Measurements from ENCODE around the gene PRRG2.
"Not testable (repeated sequence)": the region's sequence is repeated elsewhere in the genome, so short reads cannot be mapped to it uniquely, and the experiment has no call there.

Gene PRRG2

GRCh38 chr19:49615861-49616260 lies 34.7 kb downstream of the PRRG2 start:
- H3K36me3 ChIP-seq (ENCODE audit: control insufficient read depth, insufficient read depth, low read length): peaks cover 82% of the 10 kb centered on the region
- no peak overlapping the region for H3K27ac ChIP-seq (ENCODE audit: low read depth, low read length)

GRCh38 chr19:49616532-49616931 lies 35.4 kb downstream of the PRRG2 start:
- Histone ChIP-seq H3K27me3 (ENCODE audit: control insufficient read depth, insufficient read depth, low read length) (no peaks in the 10 kb centered on the region), H3K9ac (ENCODE audit: low read length) (no peak overlapping the region), H3K36me3 (ENCODE audit: control insufficient read depth, insufficient read depth, low read length) (peaks cover 81% of the 10 kb centered on the region)

More at GRCh38 chr19:49615861-49616260, 34.7 kb downstream of the PRRG2 start:
- no peak overlapping the region for H3K9ac ChIP-seq (ENCODE audit: low read length)
- no peak overlapping the region for H3K4me3 ChIP-seq (ENCODE audit: low read depth, low read length)
- no peaks in the 10 kb centered on the region for H3K9me3 ChIP-seq (ENCODE audit: control insufficient read depth, insufficient read depth, low read depth, low read length)
- H3K27me3 ChIP-seq (ENCODE audit: control insufficient read depth, insufficient read depth, low read length): no peaks in the 10 kb centered on the region
- H3K4me1 ChIP-seq (ENCODE audit: control insufficient read depth, insufficient read depth, low read length): no peaks in the 10 kb centered on the region

DNA sequence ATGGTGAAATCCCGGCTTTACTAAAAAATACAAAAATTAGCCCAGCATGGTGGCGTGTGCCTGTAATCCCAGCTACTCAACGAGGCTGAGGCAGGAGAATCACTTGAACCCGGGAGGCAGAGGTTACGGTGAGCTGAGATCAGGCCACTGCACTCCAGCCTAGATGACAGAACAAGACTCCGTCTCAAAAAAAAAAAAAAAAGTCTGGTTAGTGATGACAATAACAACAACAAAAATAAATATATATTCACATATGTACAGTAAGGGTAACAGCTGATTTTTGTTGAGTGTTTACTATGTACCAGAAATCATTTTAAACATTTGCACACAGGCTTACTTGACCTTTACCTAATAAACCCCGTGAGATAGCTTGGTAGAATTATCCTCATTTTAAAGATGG lies 35.8 kb downstream of the PRRG2 start:
- H3K4me3 ChIP-seq (ENCODE audit: low read depth, low read length): no peak overlapping the region
- H3K9me3 ChIP-seq (ENCODE audit: control insufficient read depth, insufficient read depth, low read depth, low read length): no peaks in the 10 kb centered on the region
- no peaks in the 10 kb centered on the region for H3K27me3 ChIP-seq (ENCODE audit: control insufficient read depth, insufficient read depth, low read length)
- H3K36me3 ChIP-seq (ENCODE audit: control insufficient read depth, insufficient read depth, low read length): peaks cover 85% of the 10 kb centered on the region
- no peak overlapping the region for H3K9ac ChIP-seq (ENCODE audit: low read length)
- H3K4me1 ChIP-seq (ENCODE audit: control insufficient read depth, insufficient read depth, low read length): no peaks in the 10 kb centered on the region
- H3K27ac ChIP-seq (ENCODE audit: low read depth, low read length): no peak overlapping the region

More at GRCh38 chr19:49616532-49616931, 35.4 kb downstream of the PRRG2 start:
- no peak overlapping the region for H3K4me3 ChIP-seq (ENCODE audit: low read depth, low read length)
- no peaks in the 10 kb centered on the region for H3K9me3 ChIP-seq (ENCODE audit: control insufficient read depth, insufficient read depth, low read depth, low read length)
- no peak overlapping the region for H3K27ac ChIP-seq (ENCODE audit: low read depth, low read length)
- no peaks in the 10 kb centered on the region for H3K4me1 ChIP-seq (ENCODE audit: control insufficient read depth, insufficient read depth, low read length)

DNA sequence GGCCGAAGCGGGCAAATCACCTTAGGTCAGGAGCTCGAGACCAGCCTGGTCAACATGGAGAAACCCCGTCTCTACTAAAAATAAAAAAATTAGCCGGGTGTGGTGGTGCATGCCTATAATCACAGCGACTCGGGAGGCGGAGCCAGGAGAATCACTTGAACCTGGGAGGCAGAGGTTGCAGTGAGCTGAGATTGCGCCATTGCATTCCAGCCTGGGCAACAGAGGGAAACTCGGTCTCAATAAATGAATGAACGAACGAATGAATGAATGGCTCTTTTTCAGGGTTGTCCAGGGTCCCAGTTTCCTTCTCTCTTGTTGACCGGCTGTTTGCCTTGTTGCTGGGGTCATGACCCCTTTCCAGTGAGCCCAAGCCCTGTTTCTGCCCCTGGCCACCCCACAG lies 36.7 kb downstream of the PRRG2 start:
- not testable (repeated sequence) for H3K9me3 ChIP-seq (ENCODE audit: control insufficient read depth, insufficient read depth, low read depth, low read length); H3K27ac ChIP-seq (ENCODE audit: low read depth, low read length); H3K9ac ChIP-seq (ENCODE audit: low read length); H3K4me1 ChIP-seq (ENCODE audit: control insufficient read depth, insufficient read depth, low read length); H3K4me3 ChIP-seq (ENCODE audit: low read depth, low read length); H3K27me3 ChIP-seq (ENCODE audit: control insufficient read depth, insufficient read depth, low read length)
- peaks cover 82% of the 10 kb centered on the region for H3K36me3 ChIP-seq (ENCODE audit: control insufficient read depth, insufficient read depth, low read length)

GRCh38 chr19:49624967-49625910 lies 44.1 kb downstream of the PRRG2 start:
- Histone ChIP-seq H3K27me3 (ENCODE audit: control insufficient read depth, insufficient read depth, low read length) (no peaks in the 10 kb centered on the region), H3K4me1 (ENCODE audit: control insufficient read depth, insufficient read depth, low read length) (no peaks in the 10 kb centered on the region), H3K36me3 (ENCODE audit: control insufficient read depth, insufficient read depth, low read length) (peaks cover 48% of the 10 kb centered on the region), H3K27ac (ENCODE audit: low read depth, low read length) (no peak overlapping the region), H3K9ac (ENCODE audit: low read length) (no peak overlapping the region), H3K9me3 (ENCODE audit: control insufficient read depth, insufficient read depth, low read depth, low read length) (no peaks in the 10 kb centered on the region), H3K4me3 (ENCODE audit: low read depth, low read length) (no peak overlapping the region)

GRCh38 chr19:49626226-49626625 lies 45.1 kb downstream of the PRRG2 start:
- 0 out of 2 replicates have a peak, but pooled peaks cover 5% of the 10 kb centered on the region for H3K4me1 ChIP-seq (ENCODE audit: control insufficient read depth, insufficient read depth, low read length)
- H3K36me3 ChIP-seq (ENCODE audit: control insufficient read depth, insufficient read depth, low read length): peaks cover 45% of the 10 kb centered on the region
- H3K4me3 ChIP-seq (ENCODE audit: low read depth, low read length): no peak overlapping the region
- no peaks in the 10 kb centered on the region for H3K9me3 ChIP-seq (ENCODE audit: control insufficient read depth, insufficient read depth, low read depth, low read length)
- H3K9ac ChIP-seq (ENCODE audit: low read length): no peak overlapping the region
- no peak overlapping the region for H3K27ac ChIP-seq (ENCODE audit: low read depth, low read length)
- H3K27me3 ChIP-seq (ENCODE audit: control insufficient read depth, insufficient read depth, low read length): no peaks in the 10 kb centered on the region

DNA sequence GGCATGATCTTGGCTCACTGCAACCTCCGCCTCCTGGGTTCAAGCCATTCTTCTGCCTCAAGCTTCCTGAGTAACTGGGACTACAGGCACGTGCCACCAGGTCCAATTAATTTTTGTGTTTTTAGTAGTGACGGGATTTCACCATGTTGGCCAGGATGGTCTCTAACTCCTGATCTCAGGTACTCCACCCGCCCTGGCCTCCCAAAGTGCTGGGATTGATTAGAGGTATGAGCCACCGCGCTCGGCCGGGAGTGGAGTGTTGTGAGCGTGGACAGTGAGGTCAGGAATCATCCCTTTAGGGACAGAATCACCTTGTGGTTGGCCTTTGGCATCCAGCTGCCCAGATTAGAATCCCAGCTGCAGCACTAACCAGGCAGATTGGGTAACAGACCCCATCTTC lies 48.5 kb downstream of the PRRG2 start:
- Histone ChIP-seq H3K9ac (ENCODE audit: low read length) (no peak overlapping the region), H3K27ac (ENCODE audit: low read depth, low read length) (no peak overlapping the region), H3K4me3 (ENCODE audit: low read depth, low read length) (no peak overlapping the region), H3K36me3 (ENCODE audit: control insufficient read depth, insufficient read depth, low read length) (peaks cover 28% of the 10 kb centered on the region), H3K9me3 (ENCODE audit: control insufficient read depth, insufficient read depth, low read depth, low read length) (no peaks in the 10 kb centered on the region), H3K4me1 (ENCODE audit: control insufficient read depth, insufficient read depth, low read length) (0 out of 2 replicates have a peak, but pooled peaks cover 5% of the 10 kb centered on the region), H3K27me3 (ENCODE audit: control insufficient read depth, insufficient read depth, low read length) (no peaks in the 10 kb centered on the region)

- Histone ChIP-seq H3K4me3 (ENCODE audit: low read depth, low read length) (no peak overlapping the region), H3K36me3 (ENCODE audit: control insufficient read depth, insufficient read depth, low read length) (peaks cover 19% of the 10 kb centered on the region), H3K9ac (ENCODE audit: low read length) (no peak overlapping the region), H3K27me3 (ENCODE audit: control insufficient read depth, insufficient read depth, low read length) (no peaks in the 10 kb centered on the region), H3K4me1 (ENCODE audit: control insufficient read depth, insufficient read depth, low read length) (peaks cover 5% of the 10 kb centered on the region; the same call in 1 of the 2 replicates), H3K9me3 (ENCODE audit: control insufficient read depth, insufficient read depth, low read depth, low read length) (no peaks in the 10 kb centered on the region), H3K27ac (ENCODE audit: low read depth, low read length) (no peak overlapping the region)
Measured at GRCh38 chr19:49631014-49631588, 50.0 kb downstream of the PRRG2 start.

DNA sequence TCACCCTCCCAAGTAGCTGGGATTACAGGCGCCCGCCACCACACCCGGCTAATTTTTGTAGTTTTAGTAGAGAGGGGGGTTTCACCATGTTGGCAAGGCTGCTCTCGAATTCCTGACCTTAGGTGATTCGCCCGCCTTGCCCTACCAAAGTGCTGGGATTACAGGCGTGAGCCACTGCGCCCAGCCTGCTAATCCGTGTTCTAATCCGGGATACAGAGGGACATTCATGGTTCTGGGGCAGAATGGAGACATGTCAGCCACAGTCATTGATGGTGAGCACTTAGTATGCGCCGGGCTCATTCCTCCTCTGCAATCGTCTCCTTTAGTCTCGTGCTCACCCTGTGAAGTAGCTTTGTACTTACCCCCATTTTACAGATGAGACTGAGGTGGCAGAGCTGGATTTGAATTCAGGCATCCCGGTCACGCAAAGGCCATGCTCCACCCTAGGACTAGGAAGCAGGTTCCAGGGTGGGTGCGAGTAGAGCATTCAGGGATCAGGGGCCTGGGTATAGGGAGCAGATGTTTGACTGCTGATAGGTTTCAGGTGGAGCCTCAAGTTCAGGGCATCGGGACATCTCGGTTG lies 50.6 kb downstream of the PRRG2 start:
- Histone ChIP-seq H3K36me3 (ENCODE audit: control insufficient read depth, insufficient read depth, low read length) (peaks cover 14% of the 10 kb centered on the region), H3K4me3 (ENCODE audit: low read depth, low read length) (no peak overlapping the region), H3K27ac (ENCODE audit: low read depth, low read length) (no peak overlapping the region), H3K9ac (ENCODE audit: low read length) (no peak overlapping the region), H3K9me3 (ENCODE audit: control insufficient read depth, insufficient read depth, low read depth, low read length) (no peaks in the 10 kb centered on the region), H3K27me3 (ENCODE audit: control insufficient read depth, insufficient read depth, low read length) (no peaks in the 10 kb centered on the region), H3K4me1 (ENCODE audit: control insufficient read depth, insufficient read depth, low read length) (peaks cover 6% of the 10 kb centered on the region; the same call in 1 of the 2 replicates)

- no peak overlapping the region for H3K27ac ChIP-seq (ENCODE audit: low read depth, low read length)
Measured at GRCh38 chr19:49632576-49632975, 51.5 kb downstream of the PRRG2 start.

GRCh38 chr19:49633273-49633672 lies 52.2 kb downstream of the PRRG2 start:
- not testable (repeated sequence) for H3K9ac ChIP-seq (ENCODE audit: low read length); H3K36me3 ChIP-seq (ENCODE audit: control insufficient read depth, insufficient read depth, low read length); H3K27ac ChIP-seq (ENCODE audit: low read depth, low read length); H3K27me3 ChIP-seq (ENCODE audit: control insufficient read depth, insufficient read depth, low read length); H3K9me3 ChIP-seq (ENCODE audit: control insufficient read depth, insufficient read depth, low read depth, low read length); H3K4me3 ChIP-seq (ENCODE audit: low read depth, low read length)
- peaks cover 13% of the 10 kb centered on the region for H3K4me1 ChIP-seq (ENCODE audit: control insufficient read depth, insufficient read depth, low read length)

More at GRCh38 chr19:49632576-49632975, 51.5 kb downstream of the PRRG2 start:
- H3K4me1 ChIP-seq (ENCODE audit: control insufficient read depth, insufficient read depth, low read length): peaks cover 9% of the 10 kb centered on the region; the same call in 1 of the 2 replicates
- H3K9ac ChIP-seq (ENCODE audit: low read length): no peak overlapping the region
- peaks cover 7% of the 10 kb centered on the region for H3K36me3 ChIP-seq (ENCODE audit: control insufficient read depth, insufficient read depth, low read length)
- H3K4me3 ChIP-seq (ENCODE audit: low read depth, low read length): no peak overlapping the region
- no peaks in the 10 kb centered on the region for H3K9me3 ChIP-seq (ENCODE audit: control insufficient read depth, insufficient read depth, low read depth, low read length)
- no peaks in the 10 kb centered on the region for H3K27me3 ChIP-seq (ENCODE audit: control insufficient read depth, insufficient read depth, low read length)
